HCEC 1CT (cell line): ENCODE results near the gene RHOXF1.
"Not testable (repeated sequence)": the region's sequence is repeated elsewhere in the genome, so short reads cannot be mapped to it uniquely, and the experiment has no call there.

Experiments used
- DNase-seq: peaks from one replicate; pipeline ENCODE4 v3.0.0-alpha.2; 2017

The RHOXF1 gene, protein sequence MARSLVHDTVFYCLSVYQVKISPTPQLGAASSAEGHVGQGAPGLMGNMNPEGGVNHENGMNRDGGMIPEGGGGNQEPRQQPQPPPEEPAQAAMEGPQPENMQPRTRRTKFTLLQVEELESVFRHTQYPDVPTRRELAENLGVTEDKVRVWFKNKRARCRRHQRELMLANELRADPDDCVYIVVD

DNA sequence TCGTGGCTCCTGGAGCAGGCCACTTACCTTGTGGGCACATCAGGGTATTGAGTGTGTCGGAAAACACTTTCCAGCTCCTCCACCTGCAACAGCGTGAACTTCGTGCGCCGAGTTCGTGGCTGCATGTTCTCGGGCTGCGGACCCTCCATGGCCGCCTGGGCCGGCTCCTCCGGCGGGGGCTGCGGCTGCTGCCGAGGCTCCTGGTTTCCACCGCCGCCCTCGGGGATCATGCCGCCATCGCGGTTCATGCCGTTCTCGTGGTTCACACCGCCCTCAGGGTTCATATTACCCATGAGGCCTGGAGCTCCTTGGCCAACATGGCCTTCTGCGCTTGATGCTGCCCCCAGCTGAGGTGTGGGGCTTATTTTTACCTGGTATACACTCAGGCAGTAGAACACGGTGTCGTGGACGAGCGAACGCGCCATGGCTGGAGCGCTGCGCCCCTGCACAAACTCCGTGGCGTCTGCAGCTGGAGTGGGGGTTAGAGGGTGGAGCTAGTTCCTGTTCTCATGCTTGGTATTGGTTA lies at the start of gene RHOXF1:
Gene RHOXF1, minus strand, starts transcription at position 476 of the 526 bp plus-strand sequence. Its CDS starts 51 bp downstream, at position 425.
- no peak for DNase-seq

GRCh38 chrX:120159086-120159485 lies 43.4 kb upstream of the RHOXF1 start:
- DNase-seq = not testable (repeated sequence)

- DNase-seq = not testable (repeated sequence)
These were observed 42.6 kb upstream of the RHOXF1 start, which contains the start of gene RHOXF2 for GRCh38 chrX:120158313-120158712. Gene RHOXF2, plus strand, starts transcription at chrX:120158613. Its CDS starts 138 bp downstream, at chrX:120158751.

- DNase-seq = not testable (repeated sequence)
These were observed 34.5 kb upstream of the RHOXF1 start for GRCh38 chrX:120150109-120150744.

- no peak for DNase-seq
These were observed 31.8 kb upstream of the RHOXF1 start for GRCh38 chrX:120147537-120147936.

DNA sequence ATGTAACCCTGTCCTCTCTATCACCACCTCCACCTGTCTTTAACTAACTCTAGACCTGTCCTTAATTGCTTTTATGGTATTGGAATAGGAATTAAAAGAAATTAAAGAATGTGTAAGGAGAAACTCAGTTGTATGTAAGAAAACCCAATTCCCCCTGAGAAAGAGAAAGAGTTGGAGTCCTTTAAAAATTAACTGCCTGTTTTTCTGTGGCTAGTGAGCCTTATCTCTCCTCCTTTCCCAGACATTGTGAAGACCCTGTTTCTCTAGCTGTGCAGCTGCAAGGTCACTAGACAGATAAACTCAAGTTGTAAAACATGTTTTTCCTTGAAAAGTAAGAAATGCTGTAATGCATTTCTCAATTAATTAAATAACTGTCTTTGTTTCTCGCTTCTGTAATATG lies 30.6 kb upstream of the RHOXF1 start:
- DNase-seq = not testable (repeated sequence)

- DNase-seq = no peak
These were observed 29.7 kb upstream of the RHOXF1 start for GRCh38 chrX:120145295-120145925.

DNA sequence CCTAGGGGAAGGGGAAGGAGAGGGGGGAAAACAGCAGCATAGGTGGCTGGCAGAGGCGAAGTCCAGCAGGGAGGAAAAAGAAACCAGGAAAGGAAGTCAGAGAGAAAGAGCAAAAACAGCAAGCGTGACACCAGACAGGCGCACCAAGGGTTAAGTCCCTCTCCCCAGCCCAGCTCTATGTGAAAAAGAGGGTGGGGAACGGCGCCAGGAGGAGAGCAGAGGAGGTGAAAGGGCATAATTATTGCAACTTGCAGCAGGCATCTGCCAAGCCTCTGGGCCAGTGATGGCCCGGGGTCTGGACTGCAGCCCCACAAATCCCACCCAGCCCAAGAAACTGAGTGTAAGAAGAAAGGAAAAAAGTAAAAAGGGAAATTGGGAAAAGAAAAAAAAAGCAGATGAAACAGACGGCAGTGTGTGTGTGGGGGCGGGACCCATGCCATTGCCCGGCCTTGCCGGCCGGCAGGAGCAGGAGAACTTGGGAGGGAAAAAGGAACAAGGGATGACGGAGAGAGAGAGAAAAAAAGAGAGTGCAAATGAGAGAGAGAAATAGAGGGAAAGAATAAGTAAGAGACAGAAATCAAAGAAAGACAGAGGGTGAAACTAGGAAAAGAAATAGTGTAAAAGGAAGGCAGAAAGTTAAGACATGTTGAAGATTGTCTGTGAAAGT lies 28.6 kb upstream of the RHOXF1 start:
- DNase-seq = no peak

DNA sequence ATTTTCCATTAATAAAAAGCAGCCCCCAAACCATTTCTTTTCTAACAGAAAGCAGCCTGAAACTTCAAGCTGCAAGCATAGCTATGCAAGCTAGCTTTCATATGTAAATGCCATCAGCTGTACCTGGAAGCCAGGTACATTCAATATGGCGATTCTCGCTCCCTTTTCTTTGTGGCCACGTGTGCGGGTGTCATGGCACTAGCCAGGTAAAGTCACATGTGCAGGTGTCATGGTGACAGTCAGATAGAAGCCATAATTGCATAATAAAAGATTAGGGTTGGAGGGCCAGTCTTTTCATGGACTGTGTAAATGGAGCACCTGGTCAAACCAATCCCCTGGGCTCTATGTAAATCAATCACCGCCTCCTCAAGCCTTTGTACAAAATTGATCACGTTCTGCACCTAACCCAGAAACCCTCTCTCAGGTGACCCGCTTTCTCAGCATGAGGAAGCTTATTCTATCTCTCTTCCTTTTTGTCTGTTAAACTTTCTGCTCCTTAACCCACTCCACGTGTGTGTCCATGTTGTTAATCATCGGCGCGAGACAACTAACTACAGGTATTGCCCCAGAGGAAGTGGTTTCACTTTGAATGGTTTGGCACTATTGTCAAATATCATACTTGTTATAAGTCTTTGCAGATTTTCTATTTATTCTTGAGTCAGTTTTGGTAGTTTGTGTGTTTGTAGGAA lies 24.7 kb upstream of the RHOXF1 start:
- DNase-seq = no peak

DNA sequence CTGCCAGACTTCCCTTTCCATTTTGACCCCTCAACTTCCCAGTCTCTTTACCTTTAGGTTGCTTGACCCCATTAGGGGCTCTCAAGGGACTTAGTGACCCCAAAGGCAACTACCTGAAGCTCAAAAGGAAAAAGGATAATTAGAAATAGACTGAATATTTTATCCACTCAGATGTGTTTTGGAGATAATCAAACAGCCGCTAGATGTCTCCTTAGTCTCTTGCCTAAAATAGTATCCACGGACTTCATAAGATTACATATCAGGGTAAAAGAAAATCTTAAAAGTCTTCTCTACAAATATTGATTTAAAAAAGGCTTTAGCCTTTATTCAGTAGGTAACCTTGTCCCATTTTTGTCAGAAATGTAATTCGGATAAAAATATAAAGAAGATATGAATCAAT lies 21.7 kb upstream of the RHOXF1 start:
- DNase-seq = no peak

- DNase-seq = no peak
These were observed 21.1 kb upstream of the RHOXF1 start for GRCh38 chrX:120136840-120137239.

DNA sequence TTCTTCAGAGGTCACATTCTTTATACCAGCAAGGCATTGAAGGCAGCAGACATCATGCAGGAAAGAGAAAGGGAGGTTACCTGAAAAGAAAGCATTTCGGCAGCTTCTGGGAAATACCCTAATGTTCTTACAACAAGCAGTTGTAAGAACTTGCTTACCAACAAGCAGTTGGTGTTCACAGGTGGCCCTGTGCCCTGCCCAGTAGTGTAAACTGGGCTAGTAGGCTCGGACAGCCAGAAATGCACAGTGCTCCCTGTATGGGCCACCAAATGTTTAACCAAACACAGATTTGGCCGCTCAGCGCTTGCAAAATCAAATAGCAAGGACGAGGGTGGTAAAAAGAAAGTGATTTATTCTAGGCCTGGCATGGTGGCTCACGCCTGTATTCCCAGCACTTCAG lies 20.4 kb upstream of the RHOXF1 start:
- no peak for DNase-seq

GRCh38 chrX:120128306-120128846 lies 12.7 kb upstream of the RHOXF1 start:
- DNase-seq = not testable (repeated sequence)

- no peak for DNase-seq
These were observed 9.7 kb upstream of the RHOXF1 start for GRCh38 chrX:120125444-120125843.

DNA sequence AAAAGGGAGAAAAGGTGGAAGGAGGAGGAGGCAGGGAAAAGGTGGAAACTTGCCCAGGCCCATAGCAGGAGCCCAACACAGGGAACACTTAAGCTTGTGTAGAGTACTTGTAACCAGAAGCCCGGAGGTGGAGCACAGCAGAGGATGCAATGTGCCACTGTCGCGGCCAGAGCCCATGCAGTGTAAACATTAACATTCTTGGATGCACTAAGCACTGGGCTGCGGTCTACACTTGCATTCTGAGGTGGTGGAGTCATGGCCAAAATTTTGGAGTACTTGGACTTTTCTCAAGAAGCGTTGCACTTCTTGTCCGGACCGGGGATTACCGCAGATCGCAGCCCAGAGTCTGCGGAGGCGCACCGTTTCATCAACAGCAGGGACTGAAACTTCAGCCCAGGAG lies 4.5 kb upstream of the RHOXF1 start:
- peak; percentile 77 for DNase-seq

- DNase-seq = peak; percentile 56
These were observed 4.1 kb downstream of the RHOXF1 start for GRCh38 chrX:120111611-120112010.

GRCh38 chrX:120109378-120109777 lies 6.3 kb downstream of the RHOXF1 start:
- no peak for DNase-seq

GRCh38 chrX:120104707-120105106 lies 11.0 kb downstream of the RHOXF1 start:
- not testable (repeated sequence) for DNase-seq

DNA sequence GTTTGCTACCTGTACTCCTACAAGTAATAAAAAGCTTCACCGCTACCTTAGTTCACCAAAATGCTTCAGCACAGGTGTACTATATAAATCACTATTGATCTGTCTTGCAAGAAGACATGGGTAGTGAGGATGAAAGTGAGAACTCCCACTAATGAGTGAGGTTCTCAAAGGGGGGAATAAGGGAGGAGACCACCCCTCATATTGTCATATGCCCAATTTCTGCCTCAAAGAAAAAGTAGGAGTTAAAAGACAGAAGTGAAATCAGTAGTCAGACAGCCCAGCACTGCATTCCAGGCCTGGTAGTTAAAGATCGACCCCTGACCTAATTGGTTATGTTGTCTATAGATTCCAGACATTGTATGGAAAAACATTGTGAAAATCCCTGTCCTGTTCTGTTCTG lies 14.7 kb downstream of the RHOXF1 start:
- not testable (repeated sequence) for DNase-seq

- DNase-seq = no peak
These were observed 25.5 kb downstream of the RHOXF1 start for GRCh38 chrX:120090208-120090607.

DNA sequence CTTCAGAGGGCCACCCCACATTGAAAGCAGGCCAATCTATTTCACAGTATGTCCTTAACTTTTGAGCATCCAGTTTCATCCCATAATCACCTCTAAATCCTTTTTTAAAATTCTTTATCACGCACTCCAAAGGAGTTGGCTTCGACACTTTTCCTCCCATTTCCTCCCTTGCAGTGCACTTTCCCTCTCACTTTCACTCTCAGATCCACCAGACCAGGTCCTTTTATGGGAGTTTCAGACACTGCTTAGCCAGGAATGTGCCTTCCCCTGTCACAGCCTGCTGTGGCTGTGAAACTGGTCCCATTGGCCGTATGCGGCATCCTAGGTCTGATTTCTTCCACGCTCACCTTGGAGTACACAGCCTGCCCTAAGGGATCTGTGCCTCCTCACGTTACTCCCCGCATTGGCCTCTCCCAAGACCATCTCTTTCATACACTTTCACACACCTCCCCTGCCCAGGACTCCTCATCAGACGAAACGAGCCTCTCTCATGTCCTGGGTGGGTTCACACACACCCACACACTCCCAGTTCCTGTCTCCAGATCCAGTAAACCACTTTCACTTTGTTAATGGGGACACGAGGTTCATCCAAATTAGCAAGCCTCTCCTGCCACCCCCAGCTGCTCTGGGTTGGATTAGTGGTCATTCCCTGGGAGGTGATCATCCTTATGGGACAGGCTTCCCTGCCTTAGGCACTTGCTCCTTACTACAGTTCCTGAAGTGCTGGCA lies 28.3 kb downstream of the RHOXF1 start:
- DNase-seq = no peak
